Chondrocyte (in vitro differentiated cells): ENCODE measurements around the gene HAX1. TPM values are rescaled to one million over a fixed set of nuclear protein-coding genes. Genes with fewer than 3 reads are reported as not detected.
"Not testable (repeated sequence)": the region's sequence is repeated elsewhere in the genome, so short reads cannot be mapped to it uniquely, and the experiment has no call there.

ENCODE experiments used
- DNase-seq: peaks from one replicate; pipeline ENCODE4 v3.0.0; 2021; ENCODE audit warnings: mixed read lengths, low spot score
- H3K27ac Mint-ChIP-seq: one replicate; pipeline ENCODE4 v1.8.0; 2021; ENCODE audit warnings: mild to moderate bottlenecking, moderate library complexity, mixed read lengths; ENCODE audit not compliant: unreplicated experiment
- H3K27me3 Mint-ChIP-seq: 2 replicates; pipeline ENCODE4 v1.8.0; 2021; ENCODE audit warnings: low read depth, mixed read lengths
- H3K36me3 Mint-ChIP-seq: 2 replicates; pipeline ENCODE4 v1.8.0; 2021; ENCODE audit warnings: low read depth, mixed read lengths
- H3K4me1 Mint-ChIP-seq: 2 replicates; pipeline ENCODE4 v1.8.0; 2021; ENCODE audit warnings: low read depth, mild to moderate bottlenecking, mixed read lengths
- H3K4me3 Mint-ChIP-seq: one replicate; pipeline ENCODE4 v1.8.0; 2021; ENCODE audit warnings: mild to moderate bottlenecking, moderate library complexity, mixed read lengths; ENCODE audit not compliant: unreplicated experiment
- H3K9me3 Mint-ChIP-seq: 2 replicates; pipeline ENCODE4 v1.8.0; 2021; ENCODE audit warnings: low read depth, mixed read lengths
- CTCF ChIP-seq: fragments of 200-600 bp; sonication (generic); IDR thresholded peaks from 2 replicates; pipeline ENCODE4 v1.5.0; 2021; ENCODE audit warnings: antibody characterized with exemption, mild to moderate bottlenecking, moderate library complexity
- total RNA-seq: library from RNA; stranded (reverse); gene quantifications from 3 replicates; pipeline ENCODE4 v1.2.1, GENCODE V29; 2021

The HAX1 gene
- total RNA-seq, 1 donor from 2014 or later: 104 TPM

GRCh38 chr1:154316704-154317103 lies 44.3 kb downstream of the HAX1 start:
- Mint-ChIP-seq H3K27me3 (peaks cover 32% of the 10 kb centered on the region), H3K4me1 (no peaks in the 10 kb centered on the region), H3K9me3 (no peaks in the 10 kb centered on the region), H3K4me3 (no peak overlapping the region), H3K36me3 (no peaks in the 10 kb centered on the region), H3K27ac (no peak overlapping the region)
- no peak for DNase-seq
- no peak for TF ChIP-seq CTCF

- DNase-seq: no peak
- no peak for TF ChIP-seq CTCF
- no peaks in the 10 kb centered on the region for H3K9me3 Mint-ChIP-seq
- H3K36me3 Mint-ChIP-seq: no peaks in the 10 kb centered on the region
- peaks cover 30% of the 10 kb centered on the region for H3K27me3 Mint-ChIP-seq
- no peaks in the 10 kb centered on the region for H3K4me1 Mint-ChIP-seq
- no peak overlapping the region for H3K27ac Mint-ChIP-seq
- no peak overlapping the region for H3K4me3 Mint-ChIP-seq
Measured at GRCh38 chr1:154318386-154318785, 46.0 kb downstream of the HAX1 start.

- Mint-ChIP-seq H3K27me3 (peaks cover 30% of the 10 kb centered on the region), H3K27ac (no peak within 1 kb of the TSS), H3K4me1 (no peaks in the 10 kb centered on the region), H3K4me3 (no peak within 1 kb of the TSS), H3K36me3 (no peaks in the 10 kb centered on the region), H3K9me3 (no peaks in the 10 kb centered on the region)
- no peak for DNase-seq
- TF ChIP-seq CTCF: no peak
Measured at GRCh38 chr1:154320882-154321608, 48.6 kb downstream of the HAX1 start, which contains the start of gene AQP10. Gene AQP10, plus strand, starts transcription at chr1:154321093. Its CDS starts 63 bp downstream, at chr1:154321156.

- not testable (repeated sequence) for DNase-seq, H3K27ac Mint-ChIP-seq, H3K36me3 Mint-ChIP-seq, H3K4me3 Mint-ChIP-seq, H3K4me1 Mint-ChIP-seq, H3K9me3 Mint-ChIP-seq
- H3K27me3 Mint-ChIP-seq: peaks cover 28% of the 10 kb centered on the region
Measured at GRCh38 chr1:154321609-154321934, 49.1 kb downstream of the HAX1 start.

GRCh38 chr1:154323493-154323892 lies 51.1 kb downstream of the HAX1 start:
- TF ChIP-seq CTCF: no peak
- peaks cover 21% of the 10 kb centered on the region for H3K4me1 Mint-ChIP-seq
- H3K9me3 Mint-ChIP-seq: no peaks in the 10 kb centered on the region
- H3K36me3 Mint-ChIP-seq: no peaks in the 10 kb centered on the region
- DNase-seq: no peak
- no peak overlapping the region for H3K4me3 Mint-ChIP-seq
- no peak overlapping the region for H3K27ac Mint-ChIP-seq
- H3K27me3 Mint-ChIP-seq: peaks cover 17% of the 10 kb centered on the region

- no peak for TF ChIP-seq CTCF
- H3K4me1 Mint-ChIP-seq: peaks cover 26% of the 10 kb centered on the region
- peak overlapping the region; percentile 2 for H3K27ac Mint-ChIP-seq
- H3K36me3 Mint-ChIP-seq: no peaks in the 10 kb centered on the region
- H3K27me3 Mint-ChIP-seq: peaks cover 17% of the 10 kb centered on the region
- H3K4me3 Mint-ChIP-seq: peak overlapping the region; percentile 96
- DNase-seq: no peak
- H3K9me3 Mint-ChIP-seq: no peaks in the 10 kb centered on the region
Measured at GRCh38 chr1:154324241-154324640, 51.8 kb downstream of the HAX1 start.
